Measurements from ENCODE around the gene RAET1E. TPM values are rescaled to one million over a fixed set of nuclear protein-coding genes. Genes with fewer than 3 reads are reported as not detected.
A peak's percentile ranks its signal among the peaks of the same experiment; 100 is the strongest.

RAET1E gene
- total and polyA plus RNA-seq, 9 of the 15 experiments (the other 6 are each of a cell fraction or from before 2014, with no cell fraction given): not detected

GRCh38 chr6:149881860-149882259 is 16.1 kb downstream of the RAET1E start:
- intact Hi-C loops (cut with micrococcal nuclease): no loop called here
- POLR2A ChIA-PET: no interaction called here
- Histone ChIP-seq H2AFZ (ENCODE audit: low read depth, low read length) (no peak overlapping the region), H4K20me1 (replicated peaks; ENCODE audit: control insufficient read depth, insufficient read depth, low read length) (no peaks in the 10 kb centered on the region), H3K4me1 (replicated peaks in 1 of 2; ENCODE audit: control insufficient read depth in 2 of 2, insufficient read depth in 2 of 2, low read length in 2 of 2) (no peaks in the 10 kb centered on the region), H3K9me3 (replicated peaks; ENCODE audit: control insufficient read depth, insufficient read depth, low read depth, low read length) (no peaks in the 10 kb centered on the region), H3K36me3 (ENCODE audit: control insufficient read depth, insufficient read depth, low read length) (no peaks in the 10 kb centered on the region), H3K27me3 (ENCODE audit: control insufficient read depth in 2 of 2, insufficient read depth in 2 of 2, low read length in 2 of 2) (peaks cover 41 to 44% of the 10 kb centered on the region in 2 experiments; a peak in 4 of 5 replicates), H3K4me3 (no peak overlapping the region), H3K4me2 (ENCODE audit: insufficient read depth, low read length) (no peak overlapping the region), H3K9me1 (ENCODE audit: control insufficient read depth, insufficient read depth, low read length) (no peaks in the 10 kb centered on the region), H3K27ac (ENCODE audit: extremely low read depth, low read depth, low read length) (no peak overlapping the region), H3K9ac (ENCODE audit: insufficient read depth in 1 of 2, low read depth in 2 of 2, low read length in 2 of 2) (no peak overlapping the region), H3K79me2 (ENCODE audit: control insufficient read depth, insufficient read depth, low read length) (no peaks in the 10 kb centered on the region)
- in situ Hi-C loops (cut with MboI): no loop called here
- TF ChIP-seq BCOR (IDR thresholded peaks at IDR 0.05) (peak; percentile 21; the same call in 1 of the 2 replicates), ZNF146 (CRISPR knock-in tag; IDR thresholded peaks at IDR 0.05; ENCODE audit: unreplicated experiment) (peak; percentile 83), RBM25 (IDR thresholded peaks at IDR 0.05; ENCODE audit: low read depth, low read length, severe bottlenecking) (peak; percentile 13), SNAPC5 (CRISPR knock-in tag; IDR thresholded peaks at IDR 0.05) (no peak)
- ATAC-seq (no peak), FAIRE-seq (no peak), DNase-seq (ENCODE audit: extremely low read depth in 1 of 4, low spot score in 3 of 4) (no peak)
- no TSS peak for BruUV-seq (replicated peaks)
- CTCF ChIA-PET (ENCODE audit: low intra/inter-chr PET ratio): no interaction called here
- 2% methylated on average over 2 of the region's 2 CpGs for WGBS (ENCODE audit: insufficient coverage, low coverage, missing lambda C conversion rate)

GRCh38 chr6:149881066-149881766 is 16.7 kb downstream of the RAET1E start:
- Histone ChIP-seq H3K27me3 (ENCODE audit: control insufficient read depth in 2 of 2, insufficient read depth in 2 of 2, low read length in 2 of 2) (peaks cover 37 to 41% of the 10 kb centered on the region in 2 experiments; a peak in 4 of 5 replicates), H3K4me1 (replicated peaks in 1 of 2; ENCODE audit: control insufficient read depth in 2 of 2, insufficient read depth in 2 of 2, low read length in 2 of 2) (no peaks in the 10 kb centered on the region), H3K36me3 (ENCODE audit: control insufficient read depth, insufficient read depth, low read length) (no peaks in the 10 kb centered on the region), H3K4me2 (ENCODE audit: insufficient read depth, low read length) (no peak overlapping the region), H3K4me3 (no peak overlapping the region), H4K20me1 (replicated peaks; ENCODE audit: control insufficient read depth, insufficient read depth, low read length) (no peaks in the 10 kb centered on the region), H3K9me3 (replicated peaks; ENCODE audit: control insufficient read depth, insufficient read depth, low read depth, low read length) (no peaks in the 10 kb centered on the region), H3K9ac (ENCODE audit: insufficient read depth in 1 of 2, low read depth in 2 of 2, low read length in 2 of 2) (no peak overlapping the region), H3K9me1 (ENCODE audit: control insufficient read depth, insufficient read depth, low read length) (no peaks in the 10 kb centered on the region), H3K27ac (ENCODE audit: extremely low read depth, low read depth, low read length) (no peak overlapping the region), H3K79me2 (ENCODE audit: control insufficient read depth, insufficient read depth, low read length) (no peaks in the 10 kb centered on the region), H2AFZ (ENCODE audit: low read depth, low read length) (no peak overlapping the region)
- intact Hi-C loops (cut with micrococcal nuclease): no loop called here
- POLR2A ChIA-PET: interaction anchor here (0.6 to 0.9 kb wide), 4 partner anchors 12 to 49 kb away, joined by 3 read pairs; no protein-coding TSS in a partner anchor
- DNase-seq (ENCODE audit: extremely low read depth in 1 of 4, low spot score in 3 of 4) (no peak), ATAC-seq (no peak), FAIRE-seq (no peak)
- TF ChIP-seq USF1 (CRISPR knock-in tag; IDR thresholded peaks at IDR 0.05): peak; percentile 38; the same call in 1 of the 2 replicates
- TF ChIP-seq ILK (tag; IDR thresholded peaks at IDR 0.05; ENCODE audit: borderline replicate concordance, low read depth): no peak
- TF ChIP-seq, protein P1, sequence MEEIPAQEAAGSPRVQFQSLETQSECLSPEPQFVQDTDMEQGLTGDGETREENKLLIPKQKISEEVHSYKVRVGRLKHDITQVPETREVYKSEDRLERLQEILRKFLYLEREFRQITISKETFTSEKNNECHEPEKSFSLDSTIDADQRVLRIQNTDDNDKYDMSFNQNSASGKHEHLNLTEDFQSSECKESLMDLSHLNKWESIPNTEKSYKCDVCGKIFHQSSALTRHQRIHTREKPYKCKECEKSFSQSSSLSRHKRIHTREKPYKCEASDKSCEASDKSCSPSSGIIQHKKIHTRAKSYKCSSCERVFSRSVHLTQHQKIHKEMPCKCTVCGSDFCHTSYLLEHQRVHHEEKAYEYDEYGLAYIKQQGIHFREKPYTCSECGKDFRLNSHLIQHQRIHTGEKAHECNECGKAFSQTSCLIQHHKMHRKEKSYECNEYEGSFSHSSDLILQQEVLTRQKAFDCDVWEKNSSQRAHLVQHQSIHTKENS (CRISPR knock-in tag; IDR thresholded peaks at IDR 0.05): no peak
- TF ChIP-seq, protein P2, sequence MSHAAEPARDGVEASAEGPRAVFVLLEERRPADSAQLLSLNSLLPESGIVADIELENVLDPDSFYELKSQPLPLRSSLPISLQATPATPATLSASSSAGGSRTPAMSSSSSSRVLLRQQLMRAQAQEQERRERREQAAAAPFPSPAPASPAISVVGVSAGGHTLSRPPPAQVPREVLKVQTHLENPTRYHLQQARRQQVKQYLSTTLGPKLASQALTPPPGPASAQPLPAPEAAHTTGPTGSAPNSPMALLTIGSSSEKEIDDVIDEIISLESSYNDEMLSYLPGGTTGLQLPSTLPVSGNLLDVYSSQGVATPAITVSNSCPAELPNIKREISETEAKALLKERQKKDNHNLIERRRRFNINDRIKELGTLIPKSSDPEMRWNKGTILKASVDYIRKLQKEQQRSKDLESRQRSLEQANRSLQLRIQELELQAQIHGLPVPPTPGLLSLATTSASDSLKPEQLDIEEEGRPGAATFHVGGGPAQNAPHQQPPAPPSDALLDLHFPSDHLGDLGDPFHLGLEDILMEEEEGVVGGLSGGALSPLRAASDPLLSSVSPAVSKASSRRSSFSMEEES (CRISPR knock-in tag; IDR thresholded peaks at IDR 0.05): peak; percentile 11; the same call in 1 of the 2 replicates
- TF ChIP-seq ZNF740 (CRISPR knock-in tag; IDR thresholded peaks at IDR 0.05): no peak
- TF ChIP-seq ZNF740 (tag; IDR thresholded peaks at IDR 0.05): no peak
- CTCF ChIA-PET (ENCODE audit: low intra/inter-chr PET ratio): no interaction called here
- no TSS peak for BruUV-seq (replicated peaks)
- WGBS (ENCODE audit: insufficient coverage, low coverage, missing lambda C conversion rate): 3% methylated on average over 10 of the region's 10 CpGs
- in situ Hi-C loops (cut with MboI): no loop called here

Data from K562 (cell line).